ENCODE data around the gene INA. TPM values are rescaled to one million over a fixed set of nuclear protein-coding genes. Genes with fewer than 3 reads are reported as not detected.

Gene INA
- total and polyA plus RNA-seq, 4 donors: 0.04 to 0.31 (median 0.11) TPM

- no peak for ATAC-seq (ENCODE audit: insufficient read depth, low FRiP score)
- H3K4me3 ChIP-seq: no peak overlapping the region
- TF ChIP-seq CTCF (IDR thresholded peaks at IDR 0.05; ENCODE audit: control extremely low read depth, extremely low read depth): no peak
- H3K27ac ChIP-seq (ENCODE audit: low read depth in 1 of 2, low read length in 1 of 2): no peak overlapping the region
- 8 to 11% methylated on average over 76 of the region's 76 CpGs for WGBS, 2 donors
- H3K9me3 ChIP-seq (ENCODE audit: control insufficient read depth in 4 of 4, insufficient read depth in 3 of 4, low read length in 3 of 4): peaks cover 0 to 12% (median 0%) of the 10 kb centered on the region in 4 donors
- no peaks in the 10 kb centered on the region for H3K36me3 ChIP-seq (ENCODE audit: control insufficient read depth in 4 of 4, insufficient read depth in 4 of 4, low read length in 4 of 4)
- H3K4me1 ChIP-seq (ENCODE audit: control insufficient read depth in 5 of 5, insufficient read depth in 5 of 5, low read length in 5 of 5): peaks cover 0 to 14% (median 0%) of the 10 kb centered on the region in 5 donors
- no peak for DNase-seq
- no peak overlapping the region for H3K9ac ChIP-seq (ENCODE audit: insufficient read depth in 1 of 2, low read length in 2 of 2)
- peaks cover 28 to 39% (median 35%) of the 10 kb centered on the region in 3 donors for H3K27me3 ChIP-seq (ENCODE audit: control insufficient read depth in 3 of 3, insufficient read depth in 3 of 3, low read length in 2 of 3)
Observed at GRCh38 chr10:103277713-103278536, 987 bp downstream of the INA start.

GRCh38 chr10:103278537-103278823 is 1.5 kb downstream of the INA start:
- no peak for DNase-seq
- Histone ChIP-seq H3K9me3 (ENCODE audit: control insufficient read depth in 4 of 4, insufficient read depth in 3 of 4, low read length in 3 of 4) (peaks cover 0 to 12% (median 0%) of the 10 kb centered on the region in 4 donors), H3K36me3 (ENCODE audit: control insufficient read depth in 4 of 4, insufficient read depth in 4 of 4, low read length in 4 of 4) (no peaks in the 10 kb centered on the region), H3K27ac (ENCODE audit: low read depth in 1 of 2, low read length in 1 of 2) (no peak overlapping the region), H3K9ac (ENCODE audit: insufficient read depth in 1 of 2, low read length in 2 of 2) (no peak overlapping the region), H3K4me3 (no peak overlapping the region), H3K4me1 (ENCODE audit: control insufficient read depth in 5 of 5, insufficient read depth in 5 of 5, low read length in 5 of 5) (peaks cover 0 to 14% (median 0%) of the 10 kb centered on the region in 5 donors), H3K27me3 (ENCODE audit: control insufficient read depth in 3 of 3, insufficient read depth in 3 of 3, low read length in 2 of 3) (peaks cover 28 to 39% (median 33%) of the 10 kb centered on the region in 3 donors)
- no peak for TF ChIP-seq CTCF (IDR thresholded peaks at IDR 0.05; ENCODE audit: control extremely low read depth, extremely low read depth)
- WGBS, 2 donors: 29 to 35% methylated on average over 12 of the region's 12 CpGs
- no peak for ATAC-seq (ENCODE audit: insufficient read depth, low FRiP score)

GRCh38 chr10:103278862-103279298 is 1.9 kb downstream of the INA start:
- no peak overlapping the region for H3K27ac ChIP-seq (ENCODE audit: low read depth in 1 of 2, low read length in 1 of 2)
- peaks cover 28 to 39% (median 32%) of the 10 kb centered on the region in 3 donors for H3K27me3 ChIP-seq (ENCODE audit: control insufficient read depth in 3 of 3, insufficient read depth in 3 of 3, low read length in 2 of 3)
- H3K4me1 ChIP-seq (ENCODE audit: control insufficient read depth in 5 of 5, insufficient read depth in 5 of 5, low read length in 5 of 5): peaks cover 0 to 14% (median 0%) of the 10 kb centered on the region in 5 donors
- ATAC-seq (ENCODE audit: insufficient read depth, low FRiP score) (no peak), DNase-seq (peak; percentile 65 to 75 (median 68))
- no peak for TF ChIP-seq CTCF (IDR thresholded peaks at IDR 0.05; ENCODE audit: control extremely low read depth, extremely low read depth)
- H3K9ac ChIP-seq (ENCODE audit: insufficient read depth in 1 of 2, low read length in 2 of 2): no peak overlapping the region
- H3K36me3 ChIP-seq (ENCODE audit: control insufficient read depth in 4 of 4, insufficient read depth in 4 of 4, low read length in 4 of 4): no peaks in the 10 kb centered on the region
- H3K9me3 ChIP-seq (ENCODE audit: control insufficient read depth in 4 of 4, insufficient read depth in 3 of 4, low read length in 3 of 4): peaks cover 0 to 12% (median 0%) of the 10 kb centered on the region in 4 donors
- 4 to 5% methylated on average over 11 of the region's 11 CpGs for WGBS, 2 donors
- H3K4me3 ChIP-seq: no peak overlapping the region

Measured in lung (tissue), 12 donors.